VCaP (cell line): ENCODE data around the gene LGI1.
A peak's percentile ranks its signal among the peaks of the same experiment; 100 is the strongest.

Experiments used
- H3K27ac ChIP-seq: fragments of 450-650 bp; 2 replicates; pipeline ENCODE4 v1.5.1; 2017
- TF ChIP-seq, protein P1 (sequence below): fragments of 450-650 bp; conservative IDR thresholded peaks from 2 replicates; pipeline ENCODE4 v1.5.1; 2017; ENCODE audit warnings: mild to moderate bottlenecking, moderate library complexity

Gene LGI1

GRCh38 chr10:93804200-93804599 lies 46.5 kb downstream of the LGI1 start:
- TF ChIP-seq, protein P1, sequence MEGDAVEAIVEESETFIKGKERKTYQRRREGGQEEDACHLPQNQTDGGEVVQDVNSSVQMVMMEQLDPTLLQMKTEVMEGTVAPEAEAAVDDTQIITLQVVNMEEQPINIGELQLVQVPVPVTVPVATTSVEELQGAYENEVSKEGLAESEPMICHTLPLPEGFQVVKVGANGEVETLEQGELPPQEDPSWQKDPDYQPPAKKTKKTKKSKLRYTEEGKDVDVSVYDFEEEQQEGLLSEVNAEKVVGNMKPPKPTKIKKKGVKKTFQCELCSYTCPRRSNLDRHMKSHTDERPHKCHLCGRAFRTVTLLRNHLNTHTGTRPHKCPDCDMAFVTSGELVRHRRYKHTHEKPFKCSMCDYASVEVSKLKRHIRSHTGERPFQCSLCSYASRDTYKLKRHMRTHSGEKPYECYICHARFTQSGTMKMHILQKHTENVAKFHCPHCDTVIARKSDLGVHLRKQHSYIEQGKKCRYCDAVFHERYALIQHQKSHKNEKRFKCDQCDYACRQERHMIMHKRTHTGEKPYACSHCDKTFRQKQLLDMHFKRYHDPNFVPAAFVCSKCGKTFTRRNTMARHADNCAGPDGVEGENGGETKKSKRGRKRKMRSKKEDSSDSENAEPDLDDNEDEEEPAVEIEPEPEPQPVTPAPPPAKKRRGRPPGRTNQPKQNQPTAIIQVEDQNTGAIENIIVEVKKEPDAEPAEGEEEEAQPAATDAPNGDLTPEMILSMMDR = no peak
- H3K27ac ChIP-seq = no peak overlapping the region

- TF ChIP-seq, protein P1 = no peak
- H3K27ac ChIP-seq = no peak overlapping the region
These were observed 49.2 kb downstream of the LGI1 start for GRCh38 chr10:93806903-93807302.

DNA sequence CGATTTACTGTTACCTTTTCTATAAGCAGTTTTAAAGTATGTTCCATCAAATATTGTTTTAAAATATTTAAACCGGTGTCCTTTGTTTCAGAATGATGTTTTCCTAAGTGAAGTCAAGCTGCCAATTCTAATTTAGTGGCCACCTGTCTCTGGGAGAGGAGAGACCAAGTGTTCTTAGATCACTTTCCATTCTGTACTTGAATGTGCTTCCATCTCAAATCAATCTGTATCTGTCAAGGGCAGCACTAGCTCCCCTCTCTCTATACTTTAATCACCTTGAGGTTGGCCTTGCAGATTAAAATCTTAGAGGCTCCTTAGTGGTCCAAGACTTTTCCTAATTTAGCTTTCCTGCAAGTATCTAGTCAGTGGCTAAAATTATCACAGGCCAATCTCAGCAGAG lies 49.6 kb downstream of the LGI1 start:
- TF ChIP-seq, protein P1 = no peak
- H3K27ac ChIP-seq = no peak overlapping the region

- TF ChIP-seq, protein P1 = no peak
- peak overlapping the region; percentile 70; the same call in 1 of the 2 replicates for H3K27ac ChIP-seq
These were observed 55.1 kb downstream of the LGI1 start for GRCh38 chr10:93812659-93813338.

GRCh38 chr10:93813507-93814465 lies 56.0 kb downstream of the LGI1 start:
- peak overlapping the region; percentile 70; the same call in 1 of the 2 replicates for H3K27ac ChIP-seq
- TF ChIP-seq, protein P1 = peak; percentile 78

GRCh38 chr10:93815304-93816096 lies 57.8 kb downstream of the LGI1 start:
- H3K27ac ChIP-seq = peak overlapping the region; percentile 70
- TF ChIP-seq, protein P1 = peak; percentile 46
